ENCODE measurements around the gene TRAPPC10.

TRAPPC10 gene

DNA sequence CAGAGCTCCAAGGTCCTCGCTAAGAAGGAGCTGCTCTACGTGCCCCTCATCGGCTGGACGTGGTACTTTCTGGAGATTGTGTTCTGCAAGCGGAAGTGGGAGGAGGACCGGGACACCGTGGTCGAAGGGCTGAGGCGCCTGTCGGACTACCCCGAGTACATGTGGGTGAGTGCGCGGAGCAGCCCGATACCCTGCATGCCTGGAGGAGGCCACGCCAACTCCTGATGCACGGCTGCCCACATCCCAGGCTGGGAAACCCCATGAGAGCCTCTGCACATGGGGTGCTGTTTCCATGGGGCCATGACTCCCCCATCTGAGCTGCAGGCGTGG is 43.0 kb upstream of the TRAPPC10 start:
- no peak for DNase-seq (ENCODE audit: low read depth)

DNA sequence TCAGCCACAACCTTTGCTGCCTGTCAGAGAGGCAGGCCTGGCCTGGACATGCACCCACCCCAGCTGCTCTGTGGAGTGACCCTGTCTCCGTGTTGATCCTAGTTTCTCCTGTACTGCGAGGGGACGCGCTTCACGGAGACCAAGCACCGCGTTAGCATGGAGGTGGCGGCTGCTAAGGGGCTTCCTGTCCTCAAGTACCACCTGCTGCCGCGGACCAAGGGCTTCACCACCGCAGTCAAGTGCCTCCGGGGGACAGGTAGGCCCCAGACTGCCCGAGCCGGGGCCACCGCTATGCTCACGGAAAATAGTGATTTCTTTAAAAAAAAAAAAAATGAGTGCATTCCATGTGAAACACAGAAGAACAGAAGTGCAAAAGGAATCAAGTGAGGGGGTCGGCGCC is 41.6 kb upstream of the TRAPPC10 start:
- no peak for TF ChIP-seq CTCF (IDR thresholded peaks at IDR 0.05; ENCODE audit: low read length, missing control alignments)
- no peak for DNase-seq (ENCODE audit: low read depth)
- H3K4me3 ChIP-seq (replicated peaks; ENCODE audit: low read depth, low read length), result no peak overlapping the region

More for the DNA sequence above, 43.0 kb upstream of the TRAPPC10 start:
- TF ChIP-seq CTCF (IDR thresholded peaks at IDR 0.05; ENCODE audit: low read length, missing control alignments), result no peak
- H3K4me3 ChIP-seq (replicated peaks; ENCODE audit: low read depth, low read length), result no peak overlapping the region

GRCh38 chr21:43971201-43971991 is 40.7 kb upstream of the TRAPPC10 start:
- no peak overlapping the region for H3K4me3 ChIP-seq (replicated peaks; ENCODE audit: low read depth, low read length)
- no peak for TF ChIP-seq CTCF (IDR thresholded peaks at IDR 0.05; ENCODE audit: low read length, missing control alignments)
- DNase-seq (ENCODE audit: low read depth), result no peak

- no peak for DNase-seq (ENCODE audit: low read depth)
- H3K4me3 ChIP-seq (replicated peaks; ENCODE audit: low read depth, low read length), result no peak overlapping the region
- no peak for TF ChIP-seq CTCF (IDR thresholded peaks at IDR 0.05; ENCODE audit: low read length, missing control alignments)
Measured at GRCh38 chr21:43971992-43972255, 40.2 kb upstream of the TRAPPC10 start.

DNA sequence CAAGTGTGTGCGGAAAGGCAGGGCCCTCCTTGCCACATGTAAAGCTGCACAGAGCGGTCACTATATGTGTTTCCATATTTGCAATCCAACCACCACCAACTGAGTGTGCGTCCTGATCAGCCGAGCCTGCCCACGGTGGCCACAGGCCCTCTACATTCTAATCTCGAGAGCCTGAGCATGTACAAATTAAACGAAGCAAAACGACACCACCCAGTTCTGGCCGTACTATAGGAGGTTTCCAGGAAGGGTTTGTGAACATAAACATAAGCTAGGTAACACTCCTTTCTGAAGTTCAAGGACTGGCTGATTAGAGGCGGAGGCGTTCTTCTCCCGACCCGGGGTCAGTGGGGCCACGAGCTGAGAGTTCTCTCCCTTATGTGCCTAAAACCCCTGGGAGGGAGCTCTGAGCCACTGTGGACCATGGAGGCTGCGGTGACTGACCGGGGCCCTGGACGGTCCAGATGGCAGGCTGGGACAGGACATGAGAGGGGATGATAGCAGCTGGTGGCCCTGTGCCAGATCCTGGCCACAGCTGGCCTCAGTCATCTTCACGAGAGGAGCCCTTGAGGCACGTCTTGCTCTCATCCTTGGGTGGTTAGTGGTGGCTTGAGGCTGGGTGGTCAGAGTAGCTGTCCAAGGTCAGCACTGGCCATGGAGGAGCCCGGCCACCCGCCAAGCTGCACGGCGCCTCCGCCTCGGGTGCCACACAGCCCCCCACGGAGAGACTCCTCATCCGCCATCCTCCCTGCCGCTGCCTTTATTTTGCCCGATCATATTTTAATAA is 39.1 kb upstream of the TRAPPC10 start:
- no peak overlapping the region for H3K4me3 ChIP-seq (replicated peaks; ENCODE audit: low read depth, low read length)
- TF ChIP-seq CTCF (IDR thresholded peaks at IDR 0.05; ENCODE audit: low read length, missing control alignments), result no peak
- no peak for DNase-seq (ENCODE audit: low read depth)

DNA sequence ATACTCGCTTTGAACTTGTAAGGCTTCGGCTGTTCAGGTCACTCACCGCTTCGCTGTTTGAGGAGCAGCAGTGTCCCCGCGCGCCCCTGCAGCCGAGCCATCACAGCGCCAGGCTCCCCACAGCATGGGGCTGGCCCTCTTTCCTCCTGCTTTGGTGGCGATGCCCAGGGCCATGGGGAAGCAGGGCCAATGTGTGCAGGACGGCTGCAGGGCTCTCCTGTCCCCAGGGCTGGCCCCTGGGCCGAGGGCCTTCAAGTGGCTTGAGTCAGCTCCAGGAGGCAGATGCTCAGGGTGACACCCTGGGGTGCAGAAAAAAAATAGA is 38.5 kb upstream of the TRAPPC10 start:
- no peak for TF ChIP-seq CTCF (IDR thresholded peaks at IDR 0.05; ENCODE audit: low read length, missing control alignments)
- no peak for DNase-seq (ENCODE audit: low read depth)
- no peak overlapping the region for H3K4me3 ChIP-seq (replicated peaks; ENCODE audit: low read depth, low read length)
